Mesendoderm (in vitro differentiated cells): ENCODE measurements around the gene TIAM1.

Experiments
- DNase-seq: peaks from one replicate; pipeline ENCODE4 v3.0.0; 2013
- H2AK5ac ChIP-seq: 2 replicates; pipeline ENCODE4 v1.6.1; 2013; ENCODE audit warnings: low read length, inconsistent platforms
- H2BK120ac ChIP-seq: 2 replicates; pipeline ENCODE4 v1.6.1; 2013; ENCODE audit warnings: low read depth, mild to moderate bottlenecking, low read length, moderate library complexity, mixed read lengths
- H2BK15ac ChIP-seq: replicated peaks from 2 replicates; pipeline ENCODE4 v1.6.1; 2013; ENCODE audit warnings: low read depth, mild to moderate bottlenecking, moderate library complexity
- H2BK5ac ChIP-seq: 2 replicates; pipeline ENCODE4 v1.6.1; 2013; ENCODE audit warnings: low read length, inconsistent platforms
- H3K18ac ChIP-seq: 2 replicates; pipeline ENCODE4 v1.6.1; 2013; ENCODE audit warnings: mild to moderate bottlenecking, low read length, mixed read lengths
- H3K23ac ChIP-seq: one replicate; pipeline ENCODE4 v1.6.1; 2013; ENCODE audit warnings: low read length
- H3K27ac ChIP-seq: 2 replicates; pipeline ENCODE4 v1.5.1; 2013; ENCODE audit warnings: low read depth, mild to moderate bottlenecking, inconsistent platforms, low read length, moderate library complexity
- H3K27me3 ChIP-seq: 2 replicates; pipeline ENCODE4 v1.6.1; 2013; ENCODE audit warnings: low read length, control low read depth, mild to moderate bottlenecking, inconsistent platforms; ENCODE audit not compliant: insufficient read depth, poor library complexity
- H3K36me3 ChIP-seq: 2 replicates; pipeline ENCODE4 v1.6.1; 2013; ENCODE audit warnings: low read length, inconsistent platforms; ENCODE audit not compliant: control insufficient read depth, insufficient read depth
- H3K4ac ChIP-seq: one replicate; pipeline ENCODE4 v1.6.1; 2013; ENCODE audit warnings: low read depth, mild to moderate bottlenecking, low read length, moderate library complexity
- H3K4me1 ChIP-seq: 2 replicates; pipeline ENCODE4 v1.6.1; 2013; ENCODE audit warnings: low read depth, low read length, inconsistent platforms; ENCODE audit not compliant: control insufficient read depth
- H3K4me2 ChIP-seq: 2 replicates; pipeline ENCODE4 v1.6.1; 2013; ENCODE audit warnings: low read length
- H3K4me3 ChIP-seq: 2 replicates; pipeline ENCODE4 v1.5.1; 2013; ENCODE audit warnings: mild to moderate bottlenecking, low read length
- H3K56ac ChIP-seq: one replicate; pipeline ENCODE4 v1.6.1; 2013; ENCODE audit warnings: low read length
- H3K79me1 ChIP-seq: 2 replicates; pipeline ENCODE4 v1.6.1; 2013; ENCODE audit warnings: low read length, inconsistent platforms
- H3K79me2 ChIP-seq: 2 replicates; pipeline ENCODE4 v1.6.1; 2013; ENCODE audit warnings: mild to moderate bottlenecking, low read length; ENCODE audit not compliant: control insufficient read depth, insufficient read depth
- H3K9ac ChIP-seq: 2 replicates; pipeline ENCODE4 v1.6.1; 2013; ENCODE audit warnings: low read length, inconsistent platforms
- H4K5ac ChIP-seq: one replicate; pipeline ENCODE4 v1.6.1; 2013; ENCODE audit warnings: low read length
- H4K8ac ChIP-seq: one replicate; pipeline ENCODE4 v1.6.1; 2013; ENCODE audit warnings: low read depth, mild to moderate bottlenecking, control low read depth, low read length, moderate library complexity
- whole genome bisulfite sequencing: extraction: QIAGEN DNeasy Blood & Tissue Kit; methylation state at CpG from one replicate; pipeline ENCODE4 v1.1.7; 2013; ENCODE audit warnings: low lambda C conversion rate, missing lambda C conversion rate; ENCODE audit not compliant: insufficient coverage; ENCODE audit errors: extremely low coverage; 5-methylcytosine and 5-hydroxymethylcytosine counted together

The TIAM1 gene

GRCh38 chr21:31297806-31298205 is 46.3 kb downstream of the TIAM1 start:
- H3K18ac ChIP-seq: no peak overlapping the region
- H2AK5ac ChIP-seq: no peak overlapping the region
- no peak overlapping the region for H4K8ac ChIP-seq
- peaks cover 2% of the 10 kb centered on the region for H3K79me1 ChIP-seq
- no peak overlapping the region for H3K4ac ChIP-seq
- no peak overlapping the region for H3K23ac ChIP-seq
- no peak overlapping the region for H2BK5ac ChIP-seq
- H3K36me3 ChIP-seq: no peaks in the 10 kb centered on the region
- H3K79me2 ChIP-seq: no peaks in the 10 kb centered on the region
- no peak overlapping the region for H3K56ac ChIP-seq
- no peak overlapping the region for H3K27ac ChIP-seq
- no peak for DNase-seq
- H2BK120ac ChIP-seq: no peak overlapping the region
- no peak overlapping the region for H3K4me3 ChIP-seq
- H3K9ac ChIP-seq: no peak overlapping the region
- no peak overlapping the region for H4K5ac ChIP-seq
- no peaks in the 10 kb centered on the region for H3K27me3 ChIP-seq
- H3K4me2 ChIP-seq: no peak overlapping the region
- H2BK15ac ChIP-seq: no peak overlapping the region
- no peaks in the 10 kb centered on the region for H3K4me1 ChIP-seq
- WGBS: no CpG with 5 or more reads among the region's 6 CpGs

DNA sequence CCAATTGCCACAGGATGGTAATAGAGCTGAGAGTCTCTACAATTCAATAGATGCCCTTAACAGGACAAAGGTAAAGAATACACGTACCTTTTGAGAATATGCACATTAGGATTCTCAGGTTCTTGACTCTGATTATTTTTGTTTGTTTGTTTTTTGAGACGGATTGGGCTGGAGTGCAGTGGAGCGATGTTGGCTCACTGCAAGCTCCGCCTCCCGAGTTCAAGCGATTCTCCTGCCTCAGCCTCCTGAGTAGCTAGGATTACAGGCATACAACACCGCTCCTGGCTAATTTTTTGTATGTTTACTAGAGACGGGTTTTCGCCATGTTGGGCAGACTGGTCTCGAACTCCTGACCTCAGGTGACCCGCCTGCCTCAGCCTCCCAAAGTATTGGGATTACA is 48.4 kb downstream of the TIAM1 start:
- H3K27me3 ChIP-seq: no peaks in the 10 kb centered on the region
- no peak overlapping the region for H3K23ac ChIP-seq
- no peaks in the 10 kb centered on the region for H3K4me1 ChIP-seq
- H3K56ac ChIP-seq: no peak overlapping the region
- DNase-seq: no peak
- H2AK5ac ChIP-seq: no peak overlapping the region
- WGBS: no CpG with 5 or more reads among the region's 11 CpGs
- no peak overlapping the region for H3K9ac ChIP-seq
- no peak overlapping the region for H3K4me2 ChIP-seq
- no peak overlapping the region for H3K4ac ChIP-seq
- H3K79me1 ChIP-seq: peaks cover 3% of the 10 kb centered on the region
- H2BK15ac ChIP-seq: no peak overlapping the region
- H2BK5ac ChIP-seq: no peak overlapping the region
- H4K8ac ChIP-seq: no peak overlapping the region
- H3K18ac ChIP-seq: no peak overlapping the region
- H2BK120ac ChIP-seq: no peak overlapping the region
- no peaks in the 10 kb centered on the region for H3K79me2 ChIP-seq
- H3K36me3 ChIP-seq: no peaks in the 10 kb centered on the region
- H3K27ac ChIP-seq: no peak overlapping the region
- no peak overlapping the region for H3K4me3 ChIP-seq
- H4K5ac ChIP-seq: no peak overlapping the region

GRCh38 chr21:31294691-31295090 is 49.4 kb downstream of the TIAM1 start:
- H3K4me1 ChIP-seq: no peaks in the 10 kb centered on the region

DNA sequence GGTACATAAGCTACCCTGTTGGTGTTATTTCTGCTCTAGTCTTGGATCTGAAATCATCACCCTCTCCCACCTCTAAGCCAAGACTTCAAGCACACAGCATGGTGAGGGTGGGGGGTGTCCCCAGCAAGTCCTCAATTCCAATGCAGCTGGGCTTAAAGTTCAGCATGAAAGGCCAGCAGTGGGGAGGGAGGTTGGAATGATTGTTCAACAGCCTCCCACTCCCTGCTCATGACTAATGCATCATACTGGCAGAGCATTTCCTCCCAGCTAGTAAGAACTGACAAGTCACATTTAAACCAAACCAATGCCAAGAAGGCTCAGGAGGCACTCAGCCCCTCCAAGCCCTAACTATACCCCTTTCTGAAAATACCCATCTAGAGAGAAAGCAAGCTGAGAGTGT is 50.1 kb downstream of the TIAM1 start:
- no peak overlapping the region for H2BK15ac ChIP-seq
- H3K23ac ChIP-seq: no peak overlapping the region
- no peaks in the 10 kb centered on the region for H3K79me2 ChIP-seq
- H3K79me1 ChIP-seq: peaks cover 2% of the 10 kb centered on the region
- H2BK120ac ChIP-seq: no peak overlapping the region
- no peak overlapping the region for H3K9ac ChIP-seq
- H4K8ac ChIP-seq: no peak overlapping the region
- no peak overlapping the region for H3K4me2 ChIP-seq
- no peak overlapping the region for H3K4me3 ChIP-seq
- H2AK5ac ChIP-seq: no peak overlapping the region
- peak; percentile 70 for DNase-seq
- H2BK5ac ChIP-seq: no peak overlapping the region
- H3K27ac ChIP-seq: no peak overlapping the region
- no peaks in the 10 kb centered on the region for H3K36me3 ChIP-seq
- no peak overlapping the region for H3K4ac ChIP-seq
- no peaks in the 10 kb centered on the region for H3K4me1 ChIP-seq
- H3K27me3 ChIP-seq: no peaks in the 10 kb centered on the region
- H3K18ac ChIP-seq: no peak overlapping the region
- no peak overlapping the region for H3K56ac ChIP-seq
- no peak overlapping the region for H4K5ac ChIP-seq

More at GRCh38 chr21:31294691-31295090, 49.4 kb downstream of the TIAM1 start:
- H3K79me2 ChIP-seq: no peaks in the 10 kb centered on the region
- no peak overlapping the region for H3K9ac ChIP-seq
- no peak overlapping the region for H4K8ac ChIP-seq
- no peak overlapping the region for H3K27ac ChIP-seq
- H3K79me1 ChIP-seq: peaks cover 4% of the 10 kb centered on the region
- H2BK15ac ChIP-seq: no peak overlapping the region
- H2AK5ac ChIP-seq: no peak overlapping the region
- H3K4me2 ChIP-seq: no peak overlapping the region
- no peaks in the 10 kb centered on the region for H3K36me3 ChIP-seq
- no peak overlapping the region for H2BK120ac ChIP-seq
- DNase-seq: no peak
- H3K56ac ChIP-seq: no peak overlapping the region
- H3K4ac ChIP-seq: no peak overlapping the region
- no peaks in the 10 kb centered on the region for H3K27me3 ChIP-seq
- WGBS: no CpG with 5 or more reads among the region's 11 CpGs
- no peak overlapping the region for H3K23ac ChIP-seq
- no peak overlapping the region for H3K18ac ChIP-seq
- H3K4me3 ChIP-seq: no peak overlapping the region
- no peak overlapping the region for H2BK5ac ChIP-seq
- H4K5ac ChIP-seq: no peak overlapping the region

GRCh38 chr21:31290765-31291164 is 53.3 kb downstream of the TIAM1 start:
- Histone ChIP-seq H3K4me2 (no peak overlapping the region), H2BK5ac (no peak overlapping the region), H2AK5ac (no peak overlapping the region), H4K5ac (no peak overlapping the region), H3K4me3 (no peak overlapping the region), H3K4me1 (no peaks in the 10 kb centered on the region), H3K56ac (no peak overlapping the region), H3K79me1 (peaks cover 2% of the 10 kb centered on the region), H3K27me3 (no peaks in the 10 kb centered on the region), H3K23ac (no peak overlapping the region), H3K79me2 (no peaks in the 10 kb centered on the region), H3K18ac (no peak overlapping the region), H3K9ac (no peak overlapping the region), H2BK15ac (no peak overlapping the region), H3K4ac (no peak overlapping the region), H3K36me3 (no peaks in the 10 kb centered on the region), H2BK120ac (no peak overlapping the region), H4K8ac (no peak overlapping the region), H3K27ac (no peak overlapping the region)
- no CpG with 5 or more reads among the region's 5 CpGs for WGBS
- DNase-seq: no peak

- Histone ChIP-seq H3K27me3 (no peaks in the 10 kb centered on the region), H3K79me1 (peaks cover 2% of the 10 kb centered on the region), H3K56ac (no peak overlapping the region), H4K8ac (no peak overlapping the region), H4K5ac (no peak overlapping the region), H3K27ac (no peak overlapping the region), H3K18ac (no peak overlapping the region), H2AK5ac (no peak overlapping the region), H3K9ac (no peak overlapping the region), H3K79me2 (no peaks in the 10 kb centered on the region), H3K23ac (no peak overlapping the region), H2BK15ac (no peak overlapping the region), H3K36me3 (no peaks in the 10 kb centered on the region), H2BK5ac (no peak overlapping the region), H3K4ac (no peak overlapping the region), H3K4me3 (no peak overlapping the region), H3K4me2 (no peak overlapping the region), H2BK120ac (no peak overlapping the region), H3K4me1 (peaks cover 2% of the 10 kb centered on the region)
- no peak for DNase-seq
- no CpG with 5 or more reads among the region's 4 CpGs for WGBS
Measured at GRCh38 chr21:31289702-31290101, 54.4 kb downstream of the TIAM1 start.
